Measurements from ENCODE around the gene RORB.

RORB gene

DNA sequence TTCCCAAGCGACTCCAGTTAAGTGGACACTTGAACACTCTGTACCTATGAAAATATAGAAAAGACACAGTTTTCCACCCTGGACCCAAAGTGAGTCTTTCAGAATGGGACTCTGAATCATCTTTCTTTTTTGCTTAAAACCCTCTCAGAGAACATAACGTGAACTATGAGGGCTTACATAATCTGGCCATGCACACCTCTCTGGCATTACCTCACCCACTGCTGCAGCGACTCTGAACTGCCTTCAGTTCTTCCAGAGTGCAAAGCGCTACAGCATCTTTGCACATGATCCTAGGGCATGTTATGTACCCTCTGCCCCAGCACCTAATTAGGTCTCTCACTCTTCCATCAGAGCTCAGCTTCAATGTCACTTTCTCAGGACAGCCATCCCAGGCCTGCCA lies 186.2 kb downstream of the RORB start:
- in situ Hi-C loops (cut with MboI; ENCODE audit: low sequenced_read_pairs, unreplicated experiment): no loop called here
- TF ChIP-seq, protein P1, sequence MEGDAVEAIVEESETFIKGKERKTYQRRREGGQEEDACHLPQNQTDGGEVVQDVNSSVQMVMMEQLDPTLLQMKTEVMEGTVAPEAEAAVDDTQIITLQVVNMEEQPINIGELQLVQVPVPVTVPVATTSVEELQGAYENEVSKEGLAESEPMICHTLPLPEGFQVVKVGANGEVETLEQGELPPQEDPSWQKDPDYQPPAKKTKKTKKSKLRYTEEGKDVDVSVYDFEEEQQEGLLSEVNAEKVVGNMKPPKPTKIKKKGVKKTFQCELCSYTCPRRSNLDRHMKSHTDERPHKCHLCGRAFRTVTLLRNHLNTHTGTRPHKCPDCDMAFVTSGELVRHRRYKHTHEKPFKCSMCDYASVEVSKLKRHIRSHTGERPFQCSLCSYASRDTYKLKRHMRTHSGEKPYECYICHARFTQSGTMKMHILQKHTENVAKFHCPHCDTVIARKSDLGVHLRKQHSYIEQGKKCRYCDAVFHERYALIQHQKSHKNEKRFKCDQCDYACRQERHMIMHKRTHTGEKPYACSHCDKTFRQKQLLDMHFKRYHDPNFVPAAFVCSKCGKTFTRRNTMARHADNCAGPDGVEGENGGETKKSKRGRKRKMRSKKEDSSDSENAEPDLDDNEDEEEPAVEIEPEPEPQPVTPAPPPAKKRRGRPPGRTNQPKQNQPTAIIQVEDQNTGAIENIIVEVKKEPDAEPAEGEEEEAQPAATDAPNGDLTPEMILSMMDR (IDR thresholded peaks at IDR 0.05; ENCODE audit: borderline replicate concordance, control extremely low read depth, extremely low read depth, insufficient read depth, missing control alignments): no peak
- no peak for DNase-seq (ENCODE audit: low spot score)

DNA sequence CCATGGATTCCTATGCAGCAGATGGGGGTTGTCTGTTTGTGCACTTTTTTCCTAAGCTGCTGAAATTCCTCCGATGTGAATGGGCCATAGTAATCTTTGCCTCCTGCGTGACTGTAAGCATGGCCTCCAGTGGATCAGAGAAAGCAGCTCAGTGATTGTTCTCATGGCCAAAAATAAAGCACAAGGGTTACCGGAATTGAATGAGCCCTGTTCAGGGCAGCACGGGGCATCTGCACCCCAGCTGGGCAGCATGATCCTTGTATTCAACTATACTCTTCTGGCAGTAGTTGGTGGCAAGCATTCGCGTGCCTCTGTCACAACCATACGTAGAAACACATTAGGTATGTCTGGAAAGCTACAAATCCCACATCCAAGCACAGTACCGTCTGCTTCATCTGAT lies 193.9 kb downstream of the RORB start:
- TF ChIP-seq, protein P1 (IDR thresholded peaks at IDR 0.05; ENCODE audit: borderline replicate concordance, control extremely low read depth, extremely low read depth, insufficient read depth, missing control alignments): no peak
- in situ Hi-C loops (cut with MboI; ENCODE audit: low sequenced_read_pairs, unreplicated experiment): no loop called here
- no peak for DNase-seq (ENCODE audit: low spot score)

DNA sequence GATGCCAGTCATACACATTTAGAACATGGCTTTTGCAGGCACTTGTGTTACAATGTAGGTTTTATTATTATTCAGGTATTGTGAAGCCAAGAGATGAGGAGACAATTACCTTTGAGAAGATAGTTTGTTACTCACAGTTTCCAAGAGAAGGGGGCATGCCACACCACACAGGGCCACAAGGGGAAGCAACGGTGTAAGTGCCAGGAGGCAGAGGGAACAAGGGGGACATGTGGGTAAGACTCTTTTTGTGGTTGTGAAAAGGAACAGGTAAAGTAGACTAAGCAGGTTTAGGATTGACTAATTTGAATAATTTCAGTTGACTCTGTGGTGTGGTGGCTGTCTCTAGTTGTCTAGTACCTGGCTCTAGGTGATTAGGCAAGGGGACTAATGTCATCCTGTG lies 199.4 kb downstream of the RORB start:
- in situ Hi-C loops (cut with MboI; ENCODE audit: low sequenced_read_pairs, unreplicated experiment): no loop called here
- DNase-seq (ENCODE audit: low spot score): no peak
- TF ChIP-seq, protein P1 (IDR thresholded peaks at IDR 0.05; ENCODE audit: borderline replicate concordance, control extremely low read depth, extremely low read depth, insufficient read depth, missing control alignments): no peak

DNA sequence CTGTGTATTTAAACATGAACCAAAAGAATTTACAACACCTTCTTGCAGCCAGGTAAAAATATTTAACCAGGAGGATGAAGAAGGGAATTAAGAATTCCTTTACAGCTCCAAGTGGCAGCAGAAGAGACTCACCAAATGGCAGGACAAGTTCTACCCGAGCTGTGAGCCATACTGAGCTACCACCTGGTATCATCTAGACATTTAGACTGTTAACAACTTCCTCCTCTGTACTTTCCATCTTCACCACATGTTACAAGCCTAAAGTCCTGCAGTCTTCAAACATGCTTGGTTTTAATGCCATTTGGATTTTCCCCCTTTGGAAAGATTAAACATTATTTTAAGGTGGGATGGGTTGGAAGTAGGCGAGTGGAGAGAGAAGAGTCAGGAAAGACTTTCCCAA lies 200.4 kb downstream of the RORB start:
- no peak for DNase-seq (ENCODE audit: low spot score)
- TF ChIP-seq, protein P1 (IDR thresholded peaks at IDR 0.05; ENCODE audit: borderline replicate concordance, control extremely low read depth, extremely low read depth, insufficient read depth, missing control alignments): no peak
- in situ Hi-C loops (cut with MboI; ENCODE audit: low sequenced_read_pairs, unreplicated experiment): no loop called here

DNA sequence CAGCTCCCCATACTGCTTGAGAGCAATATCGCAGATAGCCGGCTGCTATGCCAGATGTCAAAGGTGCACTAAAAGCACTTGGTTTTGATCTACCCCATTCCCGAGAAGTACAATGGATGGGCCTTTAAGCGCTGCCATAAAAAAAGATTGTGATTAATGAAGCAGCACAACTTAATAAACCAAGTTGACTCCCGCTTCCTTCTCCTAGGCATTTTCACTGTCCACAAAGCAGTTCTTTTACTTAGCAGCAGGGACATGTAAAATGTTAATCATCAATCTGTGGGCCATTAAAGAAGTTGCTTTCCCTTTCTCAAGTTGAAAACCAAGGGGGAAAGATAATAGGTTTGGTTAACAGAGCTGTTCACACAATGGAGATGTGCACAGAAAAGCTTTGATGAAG lies 214.2 kb downstream of the RORB start:
- in situ Hi-C loops (cut with MboI; ENCODE audit: low sequenced_read_pairs, unreplicated experiment): no loop called here
- no peak for DNase-seq (ENCODE audit: low spot score)
- TF ChIP-seq, protein P1 (IDR thresholded peaks at IDR 0.05; ENCODE audit: borderline replicate concordance, control extremely low read depth, extremely low read depth, insufficient read depth, missing control alignments): no peak

DNA sequence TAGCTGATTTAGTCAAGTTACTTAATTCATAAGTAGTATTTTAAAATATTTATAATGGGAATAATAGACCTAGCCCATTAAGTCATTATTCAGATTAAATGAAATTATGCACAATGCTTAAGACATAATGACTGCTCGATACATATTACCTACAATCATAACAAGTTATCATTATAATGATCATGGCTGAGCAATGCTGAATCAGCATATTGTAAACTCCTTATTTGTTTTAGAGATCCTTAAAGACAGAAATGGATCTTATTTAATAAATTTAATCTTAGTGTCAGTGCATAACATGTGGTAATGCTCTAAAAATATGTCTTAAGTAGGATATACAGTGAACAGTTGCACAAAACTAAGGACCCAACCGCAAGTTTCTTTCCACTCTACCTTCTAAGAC lies 221.6 kb downstream of the RORB start:
- no peak for DNase-seq (ENCODE audit: low spot score)
- in situ Hi-C loops (cut with MboI; ENCODE audit: low sequenced_read_pairs, unreplicated experiment): no loop called here
- TF ChIP-seq, protein P1 (IDR thresholded peaks at IDR 0.05; ENCODE audit: borderline replicate concordance, control extremely low read depth, extremely low read depth, insufficient read depth, missing control alignments): no peak

DNA sequence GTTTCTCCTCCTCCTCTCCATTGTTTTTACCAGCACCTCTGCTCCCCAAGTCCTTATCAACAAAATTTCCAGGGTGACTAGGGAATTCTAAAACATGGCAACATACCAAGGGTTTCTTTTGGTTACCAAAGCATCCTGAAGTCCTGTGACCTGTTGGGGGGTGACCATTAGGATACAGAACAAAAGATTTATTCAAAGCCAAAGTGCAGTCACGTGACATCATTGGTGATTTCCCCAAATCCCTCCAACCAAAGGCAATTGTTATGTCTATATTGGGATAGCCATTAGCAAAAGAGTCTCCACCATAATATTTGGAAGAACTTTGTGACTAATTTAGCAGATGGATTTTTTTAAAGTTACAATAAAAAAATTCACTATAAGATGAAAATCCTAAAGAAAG lies 222.2 kb downstream of the RORB start:
- in situ Hi-C loops (cut with MboI; ENCODE audit: low sequenced_read_pairs, unreplicated experiment): no loop called here
- DNase-seq (ENCODE audit: low spot score): no peak
- TF ChIP-seq, protein P1 (IDR thresholded peaks at IDR 0.05; ENCODE audit: borderline replicate concordance, control extremely low read depth, extremely low read depth, insufficient read depth, missing control alignments): no peak
